NT2/D1 (cell line): Measurements from ENCODE around the gene DENND5A.

Experiments
- DNase-seq: peaks from one replicate; pipeline ENCODE4 v3.0.0-alpha.2; 2011; ENCODE audit warnings: low read depth, low spot score
- H3K27me3 ChIP-seq: 2 replicates; pipeline ENCODE4 v1.6.0; 2011; ENCODE audit warnings: mild to moderate bottlenecking; ENCODE audit not compliant: insufficient read length, insufficient read depth
- H3K36me3 ChIP-seq: 2 replicates; pipeline ENCODE4 v1.6.1; 2011; ENCODE audit warnings: mild to moderate bottlenecking, low read length, mixed read lengths; ENCODE audit not compliant: insufficient read depth, insufficient read length
- H3K4me1 ChIP-seq: 2 replicates; pipeline ENCODE4 v1.5.1; 2011; ENCODE audit not compliant: insufficient read depth, insufficient read length
- H3K4me3 ChIP-seq: 2 replicates; pipeline ENCODE4 v1.5.1; 2011; ENCODE audit warnings: low read depth; ENCODE audit not compliant: insufficient read length
- H3K9ac ChIP-seq: 2 replicates; pipeline ENCODE4 v1.6.0; 2011; ENCODE audit warnings: low read depth; ENCODE audit not compliant: insufficient read length
- H3K9me3 ChIP-seq: 2 replicates; pipeline ENCODE4 v1.5.1; 2011; ENCODE audit warnings: mild to moderate bottlenecking, low read length; ENCODE audit not compliant: insufficient read depth
- SUZ12 ChIP-seq: IDR thresholded peaks from 2 replicates; pipeline ENCODE4 v1.6.1; 2011; ENCODE audit not compliant: insufficient read length, insufficient read depth; ENCODE audit errors: extremely low read depth
- YY1 ChIP-seq: IDR thresholded peaks from 2 replicates; pipeline ENCODE4 v1.6.1; 2011; ENCODE audit not compliant: insufficient read length, insufficient read depth
- ZNF274 ChIP-seq: IDR thresholded peaks from 2 replicates; pipeline ENCODE4 v1.6.1; 2011; ENCODE audit warnings: mild to moderate bottlenecking, low read depth, low read length

DENND5A gene

GRCh38 chr11:9120664-9121468 lies 144.3 kb downstream of the DENND5A start:
- Histone ChIP-seq H3K36me3 (no peaks in the 10 kb centered on the region), H3K9ac (peak overlapping the region; percentile 28), H3K4me3 (no peak overlapping the region), H3K9me3 (no peaks in the 10 kb centered on the region), H3K4me1 (peaks cover 3% of the 10 kb centered on the region), H3K27me3 (no peaks in the 10 kb centered on the region)
- TF ChIP-seq ZNF274 (no peak), SUZ12 (no peak), YY1 (no peak)
- peak; percentile 36 for DNase-seq

DNA sequence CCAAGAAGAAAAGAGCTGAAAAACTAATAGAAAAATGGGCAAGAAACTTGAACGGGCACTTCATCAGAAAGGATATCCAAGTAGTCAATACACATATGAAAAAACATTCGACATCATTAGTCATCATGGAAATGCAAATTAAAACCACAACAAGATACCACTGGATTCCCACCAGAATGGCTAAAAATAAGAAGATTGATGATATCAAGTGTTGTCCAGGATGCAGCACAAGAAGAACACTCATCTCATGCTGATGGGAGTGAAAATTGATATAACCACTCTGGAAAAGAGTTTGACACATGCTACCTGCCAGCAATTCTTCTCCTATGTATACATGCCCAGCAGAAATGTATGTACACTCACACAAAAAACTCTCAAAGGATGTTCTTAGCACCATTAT lies 146.9 kb downstream of the DENND5A start:
- TF ChIP-seq ZNF274 (no peak), SUZ12 (no peak), YY1 (no peak)
- peaks cover 5% of the 10 kb centered on the region; the same call in 1 of the 2 replicates for H3K9me3 ChIP-seq

DNA sequence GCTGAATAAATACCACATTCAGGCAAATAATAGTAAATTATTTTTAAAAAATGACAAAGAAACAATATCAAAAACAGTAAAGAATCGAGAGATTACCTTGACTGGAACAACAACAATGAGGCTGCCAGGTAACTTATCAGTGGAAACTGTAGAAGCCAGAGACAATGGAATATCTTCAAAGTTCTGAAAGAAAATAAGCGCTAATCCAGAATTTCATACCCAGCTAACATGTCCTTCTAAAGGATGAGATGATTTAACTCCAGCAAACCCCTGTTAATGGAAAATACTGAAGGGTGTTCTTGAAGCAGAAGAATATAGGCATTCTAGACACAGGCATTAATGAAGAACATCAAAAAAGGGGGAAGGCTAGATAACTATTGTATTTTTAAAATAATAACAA lies 153.1 kb downstream of the DENND5A start:
- TF ChIP-seq YY1 (no peak), ZNF274 (no peak), SUZ12 (no peak)
- Histone ChIP-seq H3K4me1 (no peaks in the 10 kb centered on the region), H3K27me3 (no peaks in the 10 kb centered on the region), H3K9me3 (peaks cover 21% of the 10 kb centered on the region), H3K4me3 (no peak overlapping the region), H3K9ac (no peak overlapping the region), H3K36me3 (no peaks in the 10 kb centered on the region)
- no peak for DNase-seq

More for the DNA sequence above, 146.9 kb downstream of the DENND5A start:
- no peak overlapping the region for H3K9ac ChIP-seq
- no peaks in the 10 kb centered on the region for H3K27me3 ChIP-seq
- DNase-seq: no peak
- no peak overlapping the region for H3K4me3 ChIP-seq
- H3K36me3 ChIP-seq: no peaks in the 10 kb centered on the region
- peaks cover 3% of the 10 kb centered on the region for H3K4me1 ChIP-seq

- no peaks in the 10 kb centered on the region for H3K36me3 ChIP-seq
- peaks cover 21% of the 10 kb centered on the region for H3K9me3 ChIP-seq
- TF ChIP-seq SUZ12 (no peak), ZNF274 (no peak), YY1 (no peak)
- no peak overlapping the region for H3K4me3 ChIP-seq
- no peak overlapping the region for H3K9ac ChIP-seq
- no peaks in the 10 kb centered on the region for H3K4me1 ChIP-seq
- H3K27me3 ChIP-seq: no peaks in the 10 kb centered on the region
- DNase-seq: no peak
These were observed 155.1 kb downstream of the DENND5A start for GRCh38 chr11:9109858-9110731.

GRCh38 chr11:9104580-9104979 lies 160.6 kb downstream of the DENND5A start:
- Histone ChIP-seq H3K9me3 (no peaks in the 10 kb centered on the region), H3K4me1 (no peaks in the 10 kb centered on the region), H3K27me3 (no peaks in the 10 kb centered on the region), H3K9ac (no peak overlapping the region), H3K4me3 (no peak overlapping the region), H3K36me3 (no peaks in the 10 kb centered on the region)
- DNase-seq: no peak
- TF ChIP-seq YY1: no peak
- no peak for TF ChIP-seq ZNF274
- TF ChIP-seq SUZ12: no peak

DNA sequence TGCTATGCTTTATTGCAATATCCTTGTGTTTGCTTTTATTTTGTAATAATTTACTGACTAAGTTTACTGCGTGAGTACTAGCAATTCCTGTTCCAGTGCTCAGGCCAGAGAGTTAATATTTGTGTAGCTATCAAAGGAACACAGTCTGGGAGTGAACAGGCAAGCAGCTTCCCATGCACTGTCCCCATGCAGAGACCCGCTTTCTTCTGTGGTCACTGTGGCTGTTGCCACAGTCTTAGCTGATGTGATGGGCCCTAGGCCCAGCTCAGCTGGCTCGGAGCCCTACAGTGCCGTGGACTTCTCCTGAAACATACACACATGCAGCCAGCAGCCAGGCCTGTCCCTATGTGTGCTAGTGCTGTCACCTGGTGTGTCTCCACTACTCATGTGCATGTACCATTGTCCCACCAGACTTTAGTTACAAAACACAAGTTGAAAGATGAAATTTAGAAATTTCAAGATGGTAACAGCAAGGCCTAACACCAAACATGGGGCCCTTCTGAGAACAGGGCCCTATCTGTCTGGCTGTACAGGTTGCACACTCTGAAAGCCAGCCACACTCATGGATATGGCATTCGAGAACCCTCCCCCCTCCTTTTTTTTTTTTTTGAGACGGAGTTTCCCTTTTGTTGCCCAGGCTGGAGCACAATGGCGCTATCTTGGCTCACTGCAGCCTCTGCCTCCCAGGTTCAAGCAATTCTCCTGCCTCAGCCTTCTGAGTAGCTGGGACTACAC lies 161.4 kb downstream of the DENND5A start:
- H3K4me1 ChIP-seq: no peaks in the 10 kb centered on the region
- no peaks in the 10 kb centered on the region for H3K9me3 ChIP-seq
- no peaks in the 10 kb centered on the region for H3K27me3 ChIP-seq
- DNase-seq: no peak
- H3K36me3 ChIP-seq: no peaks in the 10 kb centered on the region
- H3K9ac ChIP-seq: no peak overlapping the region
- TF ChIP-seq ZNF274 (no peak), SUZ12 (no peak), YY1 (no peak)
- no peak overlapping the region for H3K4me3 ChIP-seq
